Left ventricle myocardium superior (tissue), 1 donor: ENCODE measurements around the gene C2CD2L. TPM values are rescaled to one million over a fixed set of nuclear protein-coding genes. Genes with fewer than 3 reads are reported as not detected.

Experiments
- ATAC-seq: fragments of 200-7000 bp; cut with Tn5 transposase; one replicate; pipeline ENCODE4 v1.9.1; 2020; ENCODE audit warnings: mild to moderate bottlenecking, moderate library complexity
- DNase-seq: peaks from one replicate; pipeline ENCODE4 v3.0.0-alpha.2; 2020
- intact Hi-C: fragments of 100-400 bp; cut with micrococcal nuclease; formaldehyde crosslinking; loops from one replicate; pipeline ENCODE4 v1.11.0; 2022
- total RNA-seq: library from RNA; stranded (reverse); fragmentation: NEBNext Ultra II Directional; extraction: Animal tissue kit (Norgen Biotek cat#: 25700); gene quantifications from one replicate; pipeline ENCODE4 v1.2.1, GENCODE V29; 2021
- donor health status: DM: no; HTN: yes; CAD: no; lungs with severe emphysema.

The C2CD2L gene
- total RNA-seq, 1 donor from 2014 or later, result 9.6 TPM

GRCh38 chr11:119110439-119110838 lies 3.3 kb downstream of the C2CD2L start:
- ATAC-seq (no peak), DNase-seq (no peak)
- intact Hi-C loops, result no loop called here

GRCh38 chr11:119111361-119111925 lies 4.3 kb downstream of the C2CD2L start:
- no peak for ATAC-seq
- no peak for DNase-seq
- intact Hi-C loops, result no loop called here

- DNase-seq (no peak), ATAC-seq (no peak)
- intact Hi-C loops, result no loop called here
Observed at GRCh38 chr11:119112314-119113020, 5.3 kb downstream of the C2CD2L start.

GRCh38 chr11:119113716-119114115 lies 6.6 kb downstream of the C2CD2L start:
- no peak for ATAC-seq
- DNase-seq, result no peak
- intact Hi-C loops, result no loop called here

- ATAC-seq (no peak), DNase-seq (no peak)
- intact Hi-C loops, result no loop called here
Observed at GRCh38 chr11:119114351-119114750, 7.2 kb downstream of the C2CD2L start.

- ATAC-seq, result peak; percentile 60
Observed at GRCh38 chr11:119115484-119116234, 8.5 kb downstream of the C2CD2L start.

GRCh38 chr11:119116235-119116594 lies 9.1 kb downstream of the C2CD2L start:
- no peak for DNase-seq
- no peak for ATAC-seq
- intact Hi-C loops, result no loop called here

More at GRCh38 chr11:119115484-119116234, 8.5 kb downstream of the C2CD2L start:
- DNase-seq, result peak; percentile 66
- intact Hi-C loops, result no loop called here

GRCh38 chr11:119116601-119117000 lies 9.5 kb downstream of the C2CD2L start:
- no peak for DNase-seq
- ATAC-seq, result no peak
- intact Hi-C loops, result no loop called here

- ATAC-seq (no peak), DNase-seq (no peak)
- intact Hi-C loops, result no loop called here
Observed at GRCh38 chr11:119117004-119117706, 10.0 kb downstream of the C2CD2L start.

GRCh38 chr11:119118227-119118626 lies 11.1 kb downstream of the C2CD2L start:
- ATAC-seq, result no peak
- intact Hi-C loops, result no loop called here

GRCh38 chr11:119118946-119119345 lies 11.8 kb downstream of the C2CD2L start:
- no peak for DNase-seq
- ATAC-seq, result no peak
- intact Hi-C loops, result no loop called here

More at GRCh38 chr11:119118227-119118626, 11.1 kb downstream of the C2CD2L start:
- DNase-seq, result no peak

- intact Hi-C loops, result no loop called here
- no peak for ATAC-seq
- no peak for DNase-seq
Observed at GRCh38 chr11:119120639-119121007, 13.5 kb downstream of the C2CD2L start.

- intact Hi-C loops, result no loop called here
- DNase-seq, result peak; percentile 100
- ATAC-seq, result peak; percentile 99
Observed at GRCh38 chr11:119121008-119121810, 14.1 kb downstream of the C2CD2L start, which contains the start of gene HINFP. Gene HINFP, plus strand, starts transcription at chr11:119121580. Its CDS starts 5,365 bp downstream, at chr11:119126945.

- DNase-seq, result no peak
- no peak for ATAC-seq
- intact Hi-C loops, result no loop called here
Observed at GRCh38 chr11:119121811-119122124, 14.6 kb downstream of the C2CD2L start.

- ATAC-seq (no peak), DNase-seq (no peak)
- intact Hi-C loops, result no loop called here
Observed at GRCh38 chr11:119125821-119126220, 18.7 kb downstream of the C2CD2L start.

GRCh38 chr11:119126675-119127268 lies 19.6 kb downstream of the C2CD2L start:
- no peak for DNase-seq
- no peak for ATAC-seq
- intact Hi-C loops, result no loop called here

- ATAC-seq (no peak), DNase-seq (no peak)
- intact Hi-C loops, result no loop called here
Observed at GRCh38 chr11:119130662-119131061, 23.5 kb downstream of the C2CD2L start.

GRCh38 chr11:119134389-119134978 lies 27.3 kb downstream of the C2CD2L start:
- intact Hi-C loops, result no loop called here
- ATAC-seq (peak; percentile 45), DNase-seq (no peak)
